Islet precursor cell (in vitro differentiated cells): ENCODE results near the gene PM20D2.
"Not testable (repeated sequence)": the region's sequence is repeated elsewhere in the genome, so short reads cannot be mapped to it uniquely, and the experiment has no call there.

ENCODE experiments used
- DNase-seq: peaks from one replicate; pipeline ENCODE4 v3.0.0-alpha.2; 2018

Gene PM20D2, protein sequence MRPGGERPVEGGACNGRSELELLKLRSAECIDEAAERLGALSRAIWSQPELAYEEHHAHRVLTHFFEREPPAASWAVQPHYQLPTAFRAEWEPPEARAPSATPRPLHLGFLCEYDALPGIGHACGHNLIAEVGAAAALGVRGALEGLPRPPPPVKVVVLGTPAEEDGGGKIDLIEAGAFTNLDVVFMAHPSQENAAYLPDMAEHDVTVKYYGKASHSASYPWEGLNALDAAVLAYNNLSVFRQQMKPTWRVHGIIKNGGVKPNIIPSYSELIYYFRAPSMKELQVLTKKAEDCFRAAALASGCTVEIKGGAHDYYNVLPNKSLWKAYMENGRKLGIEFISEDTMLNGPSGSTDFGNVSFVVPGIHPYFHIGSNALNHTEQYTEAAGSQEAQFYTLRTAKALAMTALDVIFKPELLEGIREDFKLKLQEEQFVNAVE

GRCh38 chr6:89145956-89146717 is at the start of gene PM20D2:
Gene PM20D2, plus strand, starts transcription at chr6:89146055. Its CDS starts 90 bp downstream, at chr6:89146145.
- peak; percentile 79 for DNase-seq

- DNase-seq = no peak
Observed at GRCh38 chr6:89098461-89098860, 47.4 kb upstream of the PM20D2 start.

- DNase-seq = no peak
Observed at GRCh38 chr6:89100114-89100513, 45.7 kb upstream of the PM20D2 start.

DNA sequence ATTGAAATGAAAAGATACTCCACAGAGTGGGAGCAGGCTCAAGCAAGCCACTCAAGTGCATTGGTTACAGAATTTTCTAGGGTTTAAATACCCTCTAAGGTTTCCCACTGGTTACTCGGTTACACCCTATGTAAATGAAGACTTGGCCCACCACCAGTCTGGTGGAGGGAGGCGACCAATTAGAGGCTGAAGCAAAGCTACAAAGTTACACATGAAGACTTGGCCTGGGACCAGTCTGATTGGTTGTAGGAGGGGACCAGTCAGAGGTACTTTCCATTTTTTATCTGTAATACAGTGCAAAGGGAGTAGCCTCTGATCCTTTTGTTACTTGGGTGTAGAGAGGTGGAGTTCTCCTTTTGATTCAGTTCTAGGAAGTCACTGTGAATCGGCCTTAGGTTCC is 35.6 kb upstream of the PM20D2 start:
- no peak for DNase-seq

DNA sequence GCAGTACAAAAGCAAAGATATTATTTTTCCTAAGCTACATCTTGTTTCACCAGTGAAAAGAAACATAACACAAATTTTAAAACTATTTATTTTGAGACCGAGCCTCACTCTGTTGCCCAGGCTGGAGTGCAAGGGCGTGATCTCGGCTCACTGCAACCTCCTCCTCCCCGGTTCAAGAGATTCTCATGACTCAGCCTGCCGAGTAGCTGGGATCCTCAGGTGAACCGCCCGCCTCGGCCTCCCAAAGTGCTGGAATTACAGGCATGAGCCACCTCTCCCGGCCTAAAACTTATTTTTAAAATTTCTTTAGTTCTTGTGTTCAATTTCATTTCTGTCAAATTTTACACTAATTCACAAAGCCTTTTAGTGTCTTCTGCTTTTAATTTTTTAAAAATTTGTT is 33.9 kb upstream of the PM20D2 start:
- DNase-seq = no peak

DNA sequence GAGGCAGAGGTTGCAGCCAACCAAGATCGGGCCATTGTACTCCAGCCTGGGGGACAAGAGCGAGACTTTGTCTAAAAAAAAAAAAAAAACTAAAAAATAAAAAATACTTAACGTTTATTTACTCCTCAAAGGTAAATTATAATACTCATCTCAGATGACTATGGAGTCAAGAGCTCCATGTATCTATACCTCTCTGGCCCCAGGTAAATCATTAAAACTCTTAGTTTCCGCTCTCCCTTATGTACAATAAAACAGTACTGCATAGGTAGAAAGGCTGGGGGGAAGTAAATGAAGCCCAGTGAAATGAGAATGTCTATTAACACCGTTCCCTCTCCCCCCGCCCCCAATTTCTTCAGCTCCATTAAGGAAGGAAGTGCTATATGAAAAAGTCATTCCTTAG is 29.2 kb upstream of the PM20D2 start:
- no peak for DNase-seq

DNA sequence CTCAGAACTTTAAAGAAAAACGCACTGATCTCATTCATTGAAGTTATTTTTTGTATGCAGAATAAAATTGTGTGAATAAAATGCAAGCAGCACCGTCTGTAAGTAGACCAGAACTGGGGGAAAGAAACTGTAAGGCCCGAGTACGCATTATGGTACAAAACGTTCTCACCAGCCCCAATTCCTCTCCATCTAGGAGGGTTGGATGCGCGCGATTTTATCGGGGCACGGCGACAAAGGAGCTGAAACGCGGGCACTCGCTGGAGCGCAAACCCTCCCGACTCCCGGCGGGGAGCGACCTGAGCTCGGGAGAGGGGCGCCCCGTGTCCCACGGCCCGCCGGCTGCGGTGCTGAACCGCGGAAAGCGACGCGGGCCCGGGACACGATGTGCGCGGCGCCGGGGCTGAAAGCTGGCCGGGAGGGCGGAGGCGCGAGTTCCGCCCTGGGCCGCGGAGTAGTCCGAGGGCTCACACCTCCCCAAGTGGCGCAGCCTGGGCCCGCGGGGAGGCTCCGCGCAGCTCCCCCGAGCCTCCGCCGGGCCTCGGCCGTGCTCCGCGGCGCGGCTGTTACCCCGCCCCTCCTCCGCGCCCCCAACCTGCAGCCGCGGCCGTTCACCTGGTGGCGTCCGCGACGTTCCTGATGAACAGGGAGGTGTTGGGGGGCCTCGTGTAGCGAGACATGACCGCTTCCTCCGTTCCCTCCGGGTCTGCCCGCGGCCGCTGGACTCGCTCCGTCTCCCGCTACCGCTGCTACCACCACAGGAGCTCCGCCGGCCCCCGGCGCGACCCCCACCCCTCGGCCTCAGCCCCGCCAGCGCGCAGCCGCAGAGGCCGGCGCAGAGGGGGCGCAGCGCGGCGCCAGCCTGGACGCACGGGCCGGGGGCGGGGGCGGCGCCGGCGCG is 28.4 kb upstream of the PM20D2 start, which contains the start of gene SRSF12:
Gene SRSF12, minus strand, starts transcription at position 861 of the 898 bp plus-strand sequence. Its CDS starts 184 bp downstream, at position 677.
- DNase-seq = peak; percentile 71

DNA sequence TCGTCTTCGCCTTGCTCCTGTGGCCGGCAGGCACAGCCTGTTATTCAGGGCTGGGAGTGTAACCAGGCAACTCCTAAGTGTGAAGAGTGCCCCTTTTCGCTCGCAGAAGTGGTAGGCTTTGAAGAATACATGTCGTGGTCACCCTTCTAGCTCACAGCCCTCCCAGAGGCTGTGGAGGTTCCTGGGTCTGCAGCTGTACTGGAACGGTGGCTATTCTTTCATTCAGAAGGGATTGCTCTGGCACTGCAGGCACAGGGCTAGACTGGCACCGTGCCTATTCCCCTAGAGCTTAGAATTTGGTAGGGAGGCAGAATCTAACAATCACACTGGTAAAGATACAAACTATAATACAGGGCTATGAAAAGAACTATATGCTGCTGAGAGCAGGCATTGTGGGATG is 26.9 kb upstream of the PM20D2 start:
- no peak for DNase-seq

GRCh38 chr6:89120371-89120770 is 25.5 kb upstream of the PM20D2 start:
- DNase-seq = no peak

DNA sequence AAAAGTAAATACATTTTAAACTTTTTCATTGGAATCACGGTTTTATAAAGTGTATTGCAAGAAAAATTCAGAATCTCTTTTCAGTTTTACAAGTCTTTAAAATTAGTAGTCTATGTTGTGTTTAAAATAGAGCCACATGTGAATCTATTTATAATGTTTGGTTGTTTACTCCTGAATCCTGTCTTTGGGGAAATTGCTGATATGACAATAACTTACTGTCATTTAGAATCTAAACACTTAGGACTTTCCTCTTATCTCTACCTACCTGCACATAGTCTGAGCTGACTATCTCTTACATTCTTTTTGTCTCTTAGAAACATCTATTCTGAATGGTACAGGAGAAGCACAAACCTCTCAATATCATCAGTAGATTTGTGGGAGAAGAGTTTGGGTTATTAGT is 23.9 kb upstream of the PM20D2 start:
- DNase-seq = no peak

DNA sequence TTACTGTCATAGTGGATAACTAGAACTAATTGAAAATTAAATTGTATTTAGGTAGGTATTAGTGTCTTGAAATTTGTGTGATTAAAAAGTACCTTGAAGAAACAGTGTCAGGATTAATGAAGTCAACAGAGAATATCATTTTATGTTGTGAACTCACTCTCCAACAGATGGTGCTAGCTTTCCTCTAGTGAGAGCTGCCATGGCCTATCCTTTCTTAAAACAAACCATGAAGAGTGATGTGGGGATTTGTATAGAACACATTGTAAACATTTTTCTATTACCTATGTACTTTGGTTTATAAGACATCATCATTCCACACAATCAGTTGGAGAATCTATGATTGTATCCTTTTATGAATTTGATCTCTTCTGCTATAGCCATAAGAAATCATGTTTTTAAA is 23.2 kb upstream of the PM20D2 start:
- no peak for DNase-seq

DNA sequence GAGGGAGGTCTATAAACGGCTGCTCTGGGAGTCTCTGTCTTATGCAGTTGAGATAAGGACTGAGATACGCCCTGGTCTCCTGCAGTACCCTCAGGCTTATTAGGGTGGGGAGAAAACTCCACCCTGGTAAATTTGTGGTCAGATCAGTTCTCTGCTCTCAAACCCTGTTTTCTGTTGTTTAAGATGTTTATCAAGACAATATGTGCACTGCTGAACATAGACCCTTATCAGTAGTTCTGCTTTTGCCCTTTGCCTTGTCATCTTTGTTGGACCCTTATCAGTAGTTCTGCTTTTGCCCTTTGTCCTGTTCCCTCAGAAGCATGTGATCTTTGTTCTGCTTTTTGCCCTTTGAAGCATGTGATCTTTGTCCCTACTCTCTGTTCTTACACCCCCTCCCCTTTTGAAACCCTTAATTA is 17.6 kb upstream of the PM20D2 start:
- not testable (repeated sequence) for DNase-seq

GRCh38 chr6:89131599-89131998 is 14.3 kb upstream of the PM20D2 start:
- no peak for DNase-seq

DNA sequence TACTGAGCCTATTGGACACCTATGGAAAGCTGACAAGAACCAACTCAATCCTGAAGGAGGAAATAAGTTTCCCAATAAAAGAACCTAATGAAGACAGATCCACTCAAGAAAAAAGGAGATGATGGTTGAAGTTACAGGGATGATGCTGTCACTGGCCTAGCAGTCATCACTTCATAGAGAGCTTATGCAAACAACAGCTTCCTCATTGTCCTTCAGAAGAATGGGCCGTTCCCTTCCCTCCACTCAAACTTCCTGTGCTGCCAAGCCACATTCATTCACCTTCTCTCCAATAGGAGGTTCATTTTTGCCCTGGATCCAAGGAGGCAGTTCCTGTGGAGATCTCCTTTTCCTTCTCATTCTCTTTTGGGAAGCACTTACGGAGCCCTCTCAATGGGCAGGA is 13.8 kb upstream of the PM20D2 start:
- DNase-seq = no peak

- DNase-seq = peak; percentile 87
Observed at GRCh38 chr6:89133981-89134380, 11.9 kb upstream of the PM20D2 start.

DNA sequence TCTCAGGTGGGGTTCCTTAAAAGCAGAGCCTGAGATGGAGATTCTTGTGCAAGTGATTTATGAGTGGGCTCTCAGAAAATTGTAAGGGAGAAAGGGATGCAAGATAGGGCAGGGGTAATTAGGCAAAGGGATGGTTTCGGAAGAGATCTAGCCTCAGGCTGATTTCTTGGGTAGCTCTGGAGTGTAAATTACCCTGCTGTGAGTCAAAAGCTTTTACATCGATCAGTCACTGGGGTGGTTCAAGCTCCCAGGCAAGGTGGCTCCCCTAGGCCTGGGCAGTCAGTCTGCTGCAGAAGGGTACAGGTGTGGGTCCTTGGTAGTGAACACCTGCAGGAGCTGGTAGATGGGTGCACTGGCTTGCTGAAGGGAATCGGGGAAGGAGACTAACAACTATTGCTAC is 11.1 kb upstream of the PM20D2 start:
- DNase-seq = peak; percentile 85

DNA sequence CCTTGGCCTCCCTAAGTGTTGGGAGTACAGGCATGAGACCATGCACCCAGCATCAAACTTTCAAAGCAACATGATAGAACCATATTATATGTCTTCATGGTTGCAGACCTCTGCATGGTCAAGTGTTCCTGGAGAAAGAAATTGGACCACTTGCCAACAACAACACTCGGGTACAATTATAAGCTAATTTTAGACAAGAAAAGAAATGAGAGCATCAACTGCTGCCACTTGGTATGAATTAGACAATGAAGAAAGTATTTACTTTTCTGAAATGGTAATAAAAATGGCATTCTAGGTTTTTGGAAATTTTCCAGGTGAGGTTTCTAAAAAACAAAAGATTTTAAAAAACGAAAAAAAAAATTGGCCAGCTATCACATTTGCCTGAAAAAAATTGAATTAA is 7.7 kb upstream of the PM20D2 start:
- no peak for DNase-seq

GRCh38 chr6:89139509-89140346 is 6.1 kb upstream of the PM20D2 start:
- DNase-seq = peak; percentile 78

DNA sequence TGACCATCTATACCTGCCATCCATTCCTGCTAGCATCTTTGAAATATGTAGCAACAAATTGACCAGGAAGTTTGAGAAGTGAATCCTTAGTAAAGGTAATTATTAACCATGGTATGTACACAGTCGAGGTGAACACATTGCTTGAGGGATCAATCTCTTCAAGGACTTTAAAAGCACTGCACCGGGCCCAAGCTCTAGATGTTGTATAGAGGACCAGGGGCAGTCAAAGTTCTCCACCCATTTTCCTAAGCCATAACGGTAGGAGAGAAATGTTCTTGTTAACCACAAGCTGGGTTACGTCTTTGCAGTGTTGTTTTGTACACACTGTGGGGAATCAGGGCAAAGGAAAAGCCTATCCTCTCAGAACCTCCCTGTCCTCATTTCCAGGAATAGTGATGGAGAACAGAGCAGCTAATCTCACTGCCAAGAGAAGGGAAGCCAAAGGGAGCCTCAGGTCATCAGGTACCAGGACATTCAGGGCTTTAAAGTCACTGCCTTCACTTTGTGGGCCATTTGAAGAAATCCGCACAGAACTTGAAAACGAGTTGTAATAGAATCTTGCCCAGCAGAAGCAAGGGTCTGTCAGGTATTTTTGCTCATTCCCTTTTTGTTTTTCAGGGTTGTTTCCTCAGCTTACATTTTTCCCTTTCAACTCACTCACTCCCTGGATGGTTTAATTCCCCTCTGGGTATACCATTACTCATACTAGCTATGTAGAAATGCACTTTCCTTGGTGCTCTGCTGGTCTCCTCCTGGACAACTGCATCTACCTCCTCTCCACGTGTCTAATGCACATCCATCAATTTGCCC is 5.3 kb upstream of the PM20D2 start:
- DNase-seq = peak; percentile 59

DNA sequence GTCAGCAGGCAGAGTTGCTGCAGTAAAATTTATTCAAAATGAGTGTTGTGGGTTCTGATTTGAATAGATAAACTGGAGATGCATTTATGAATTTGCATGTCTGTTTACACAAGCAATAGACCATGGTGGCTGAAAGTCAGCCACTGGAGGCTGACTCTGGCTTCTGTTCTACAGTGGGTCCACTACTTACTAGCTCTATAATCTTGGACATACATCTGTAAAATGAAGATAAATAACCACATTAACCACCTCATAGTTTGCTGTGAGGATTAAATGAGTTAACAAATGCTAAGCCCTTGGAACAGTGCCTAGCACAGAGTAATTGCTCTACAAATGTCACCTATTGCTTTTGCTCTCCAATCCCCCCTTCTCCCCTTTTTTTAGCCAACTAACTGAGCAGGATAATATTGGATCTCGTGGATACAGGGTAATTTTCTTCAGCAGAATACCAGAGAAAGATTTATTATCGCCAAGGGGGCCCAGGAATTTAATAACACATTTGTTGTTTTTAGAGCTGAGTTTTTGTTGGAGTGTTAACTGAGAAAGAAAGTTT is 1.4 kb upstream of the PM20D2 start:
- DNase-seq = no peak
